ENCODE measurements around the gene TPPP3. TPM values are rescaled to one million over a fixed set of nuclear protein-coding genes. Genes with fewer than 3 reads are reported as not detected.

TPPP3 gene
- total RNA-seq, 1 experiment from 2014 or later: 0.95 TPM

GRCh38 chr16:67426022-67426421 lies 32.7 kb upstream of the TPPP3 start:
- in situ Hi-C loops (cut with HindIII; ENCODE audit: low pct_unique_long_range_greater_than_20kb, low sequenced_read_pairs) (no loop called here), intact Hi-C loops (cut with micrococcal nuclease; ENCODE audit: unreplicated experiment) (no loop called here)
- POLR2A ChIA-PET: no interaction called here
- Histone ChIP-seq H3K27ac (ENCODE audit: low read length) (no peak overlapping the region), H3K36me3 (ENCODE audit: control insufficient read depth, insufficient read depth, low read length) (no peaks in the 10 kb centered on the region), H3K9me3 (ENCODE audit: control insufficient read depth, insufficient read depth, low read depth, low read length) (no peaks in the 10 kb centered on the region), H3K27me3 (ENCODE audit: control insufficient read depth, insufficient read depth, low read length) (no peaks in the 10 kb centered on the region; the same call in 1 of the 2 replicates), H3K4me3 (ENCODE audit: low read depth in 2 of 2, low read length in 2 of 2) (no peak overlapping the region), H3K4me1 (ENCODE audit: control insufficient read depth, insufficient read depth, low read length) (no peaks in the 10 kb centered on the region)
- no peak for ATAC-seq
- no peak for TF ChIP-seq TCF7L2 (IDR thresholded peaks at IDR 0.05; ENCODE audit: low read depth, low read length)
- TF ChIP-seq CTCF (IDR thresholded peaks at IDR 0.05): no peak
- no peak for DNase-seq (ENCODE audit: low read depth, low spot score)
- CTCF ChIA-PET: no interaction called here
- no TSS peak for BruUV-seq (replicated peaks)

DNA sequence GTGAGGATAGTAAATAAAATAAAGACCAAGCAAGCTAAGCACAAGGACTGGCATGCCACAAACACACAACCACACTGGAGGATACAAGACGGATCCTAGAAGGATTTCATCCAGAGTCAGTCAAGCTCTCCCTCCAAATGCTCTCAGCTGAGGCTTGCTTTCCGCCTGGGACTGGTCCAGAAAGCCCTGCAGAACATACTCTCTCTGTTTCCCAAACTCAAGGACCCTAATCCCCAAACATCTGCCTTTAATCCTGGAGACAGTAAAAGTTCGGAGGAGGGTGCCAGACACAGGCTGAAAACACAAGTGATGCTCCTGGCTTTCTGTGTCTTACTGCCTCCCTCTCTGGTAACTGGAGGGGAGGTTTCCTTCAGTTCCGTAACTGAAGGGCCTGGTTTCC lies 32.3 kb upstream of the TPPP3 start:
- in situ Hi-C loops (cut with HindIII; ENCODE audit: low pct_unique_long_range_greater_than_20kb, low sequenced_read_pairs): no loop called here
- BruUV-seq (replicated peaks): no TSS peak
- Histone ChIP-seq H3K4me3 (ENCODE audit: low read depth in 2 of 2, low read length in 2 of 2) (no peak overlapping the region), H3K27me3 (ENCODE audit: control insufficient read depth, insufficient read depth, low read length) (no peaks in the 10 kb centered on the region; the same call in 1 of the 2 replicates), H3K9me3 (ENCODE audit: control insufficient read depth, insufficient read depth, low read depth, low read length) (no peaks in the 10 kb centered on the region), H3K36me3 (ENCODE audit: control insufficient read depth, insufficient read depth, low read length) (no peaks in the 10 kb centered on the region), H3K4me1 (ENCODE audit: control insufficient read depth, insufficient read depth, low read length) (no peaks in the 10 kb centered on the region), H3K27ac (ENCODE audit: low read length) (no peak overlapping the region)
- DNase-seq (ENCODE audit: low read depth, low spot score) (no peak), ATAC-seq (no peak)
- CTCF ChIA-PET: no interaction called here
- TF ChIP-seq POLR2AphosphoS5 (IDR thresholded peaks at IDR 0.05; ENCODE audit: low read depth, low read length) (no peak), CTCF (IDR thresholded peaks at IDR 0.05) (no peak), SIN3A (IDR thresholded peaks at IDR 0.05; ENCODE audit: borderline replicate concordance, insufficient read depth, low read depth, low read length) (no peak), TCF7L2 (IDR thresholded peaks at IDR 0.05; ENCODE audit: low read depth, low read length) (no peak), REST (IDR thresholded peaks at IDR 0.05; ENCODE audit: insufficient read depth in 1 of 2, low read depth in 2 of 2, low read length in 1 of 2) (no peak)
- intact Hi-C loops (cut with micrococcal nuclease; ENCODE audit: unreplicated experiment): no loop called here
- POLR2A ChIA-PET: interaction anchor here (0.6 kb wide), 1 partner anchor 86 kb away, joined by 3 read pairs; no protein-coding TSS in a partner anchor
